Ramos (cell line): ENCODE data around the gene CREBL2.
"Not testable (repeated sequence)": the region's sequence is repeated elsewhere in the genome, so short reads cannot be mapped to it uniquely, and the experiment has no call there.

Source experiments
- in situ Hi-C: fragments of 300-500 bp; cut with MboI; formaldehyde crosslinking; loops from one replicate; pipeline ENCODE4 v1.14.3; 2022; ENCODE audit warnings: low sequenced_read_pairs; ENCODE audit not compliant: unreplicated experiment

Gene CREBL2

GRCh38 chr12:12595929-12596328, 15.7 kb upstream of the CREBL2 start:
- in situ Hi-C loops = not testable (repeated sequence)

- in situ Hi-C loops = not testable (repeated sequence)
Measured at GRCh38 chr12:12596598-12596997, 15.1 kb upstream of the CREBL2 start.

GRCh38 chr12:12598864-12599263, 12.8 kb upstream of the CREBL2 start:
- in situ Hi-C loops = no loop called here

- in situ Hi-C loops = no loop called here
Measured at GRCh38 chr12:12599750-12600643, 11.7 kb upstream of the CREBL2 start.

GRCh38 chr12:12600659-12601058, 11.0 kb upstream of the CREBL2 start:
- in situ Hi-C loops = no loop called here

- in situ Hi-C loops = no loop called here
Measured at GRCh38 chr12:12604740-12605139, 6.9 kb upstream of the CREBL2 start.

GRCh38 chr12:12606781-12607589, 4.7 kb upstream of the CREBL2 start:
- in situ Hi-C loops = no loop called here

- in situ Hi-C loops = no loop called here
Measured at GRCh38 chr12:12608557-12608957, 3.1 kb upstream of the CREBL2 start.

GRCh38 chr12:12609692-12610091, 2.0 kb upstream of the CREBL2 start:
- in situ Hi-C loops = no loop called here

- in situ Hi-C loops = no loop called here
Measured at GRCh38 chr12:12610711-12611110, 965 bp upstream of the CREBL2 start.

GRCh38 chr12:12612358-12612757, 682 bp downstream of the CREBL2 start:
- in situ Hi-C loops = no loop called here

- in situ Hi-C loops = no loop called here
Measured at GRCh38 chr12:12613344-12613743, 1.7 kb downstream of the CREBL2 start.

- in situ Hi-C loops = no loop called here
Measured at GRCh38 chr12:12614342-12614741, 2.7 kb downstream of the CREBL2 start.

- in situ Hi-C loops = no loop called here
Measured at GRCh38 chr12:12616512-12617310, 5.0 kb downstream of the CREBL2 start.

- in situ Hi-C loops = not testable (repeated sequence)
Measured at GRCh38 chr12:12618064-12618463, 6.4 kb downstream of the CREBL2 start.

- in situ Hi-C loops = no loop called here
Measured at GRCh38 chr12:12620730-12621315, 9.1 kb downstream of the CREBL2 start.

- in situ Hi-C loops = no loop called here
Measured at GRCh38 chr12:12622418-12622817, 10.7 kb downstream of the CREBL2 start.

GRCh38 chr12:12624498-12624992, 12.9 kb downstream of the CREBL2 start:
- in situ Hi-C loops = no loop called here

- in situ Hi-C loops = no loop called here
Measured at GRCh38 chr12:12626471-12626870, 14.8 kb downstream of the CREBL2 start.

- in situ Hi-C loops = no loop called here
Measured at GRCh38 chr12:12627308-12627827, 15.7 kb downstream of the CREBL2 start.
